Fibroblast of mammary gland (primary cell): ENCODE data around the gene F2R.
"Not testable (repeated sequence)": the region's sequence is repeated elsewhere in the genome, so short reads cannot be mapped to it uniquely, and the experiment has no call there.

ENCODE experiments used
- DNase-seq: peaks from one replicate; pipeline ENCODE4 v3.0.0-alpha.2; 2010; ENCODE audit warnings: low read depth
- H3K4me3 ChIP-seq: 2 replicates; pipeline ENCODE4 v1.5.1; 2011; ENCODE audit warnings: low read depth, mild to moderate bottlenecking, low read length, moderate library complexity; ENCODE audit not compliant: control insufficient read depth
- TF ChIP-seq, protein P1 (sequence below): conservative IDR thresholded peaks from 2 replicates; pipeline ENCODE4 v1.5.1; 2011; ENCODE audit warnings: low read depth, low read length, inconsistent platforms; ENCODE audit not compliant: control insufficient read depth, insufficient read depth

Gene F2R

DNA sequence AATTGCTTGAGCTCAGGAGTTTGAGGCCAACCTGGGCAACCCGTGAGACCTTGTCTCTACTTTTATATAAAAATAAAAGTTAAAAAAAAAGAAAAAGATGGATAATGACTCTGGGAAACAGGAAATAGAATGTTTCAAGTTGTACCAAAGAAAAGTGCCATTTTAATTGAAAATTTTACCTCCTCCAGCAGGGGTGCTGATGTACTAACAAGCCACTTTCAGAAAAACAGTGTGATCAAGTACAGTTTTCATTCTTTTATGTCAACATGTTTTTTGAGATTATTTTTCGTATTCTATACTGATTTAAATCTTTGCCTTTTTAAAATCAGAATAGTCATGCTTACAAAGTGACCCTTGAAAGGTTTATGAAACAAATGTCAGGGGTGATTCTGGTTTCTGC lies 30.8 kb downstream of the F2R start:
- DNase-seq: no peak
- no peak overlapping the region for H3K4me3 ChIP-seq
- TF ChIP-seq, protein P1, sequence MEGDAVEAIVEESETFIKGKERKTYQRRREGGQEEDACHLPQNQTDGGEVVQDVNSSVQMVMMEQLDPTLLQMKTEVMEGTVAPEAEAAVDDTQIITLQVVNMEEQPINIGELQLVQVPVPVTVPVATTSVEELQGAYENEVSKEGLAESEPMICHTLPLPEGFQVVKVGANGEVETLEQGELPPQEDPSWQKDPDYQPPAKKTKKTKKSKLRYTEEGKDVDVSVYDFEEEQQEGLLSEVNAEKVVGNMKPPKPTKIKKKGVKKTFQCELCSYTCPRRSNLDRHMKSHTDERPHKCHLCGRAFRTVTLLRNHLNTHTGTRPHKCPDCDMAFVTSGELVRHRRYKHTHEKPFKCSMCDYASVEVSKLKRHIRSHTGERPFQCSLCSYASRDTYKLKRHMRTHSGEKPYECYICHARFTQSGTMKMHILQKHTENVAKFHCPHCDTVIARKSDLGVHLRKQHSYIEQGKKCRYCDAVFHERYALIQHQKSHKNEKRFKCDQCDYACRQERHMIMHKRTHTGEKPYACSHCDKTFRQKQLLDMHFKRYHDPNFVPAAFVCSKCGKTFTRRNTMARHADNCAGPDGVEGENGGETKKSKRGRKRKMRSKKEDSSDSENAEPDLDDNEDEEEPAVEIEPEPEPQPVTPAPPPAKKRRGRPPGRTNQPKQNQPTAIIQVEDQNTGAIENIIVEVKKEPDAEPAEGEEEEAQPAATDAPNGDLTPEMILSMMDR: no peak

DNA sequence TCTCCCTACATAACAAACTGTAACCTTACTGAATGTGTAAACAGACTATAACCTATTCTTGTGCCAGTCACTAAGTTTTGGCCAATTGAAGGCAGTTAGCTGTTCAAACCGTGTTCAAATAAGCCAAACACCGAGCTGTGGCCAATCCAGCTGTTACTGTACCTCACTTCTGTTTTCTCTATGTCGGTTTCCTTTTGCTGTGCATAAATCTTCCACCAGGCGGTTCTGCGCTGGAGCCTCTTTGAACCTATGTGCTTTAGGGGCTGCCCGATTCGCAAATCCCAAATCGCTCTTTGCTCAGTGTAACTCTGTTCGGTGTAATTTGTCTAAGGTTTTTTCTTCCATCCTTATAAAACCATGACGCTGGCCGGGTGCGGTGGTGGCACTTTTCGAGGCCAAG lies 31.8 kb downstream of the F2R start:
- TF ChIP-seq, protein P1: no peak
- no peak for DNase-seq
- no peak overlapping the region for H3K4me3 ChIP-seq

DNA sequence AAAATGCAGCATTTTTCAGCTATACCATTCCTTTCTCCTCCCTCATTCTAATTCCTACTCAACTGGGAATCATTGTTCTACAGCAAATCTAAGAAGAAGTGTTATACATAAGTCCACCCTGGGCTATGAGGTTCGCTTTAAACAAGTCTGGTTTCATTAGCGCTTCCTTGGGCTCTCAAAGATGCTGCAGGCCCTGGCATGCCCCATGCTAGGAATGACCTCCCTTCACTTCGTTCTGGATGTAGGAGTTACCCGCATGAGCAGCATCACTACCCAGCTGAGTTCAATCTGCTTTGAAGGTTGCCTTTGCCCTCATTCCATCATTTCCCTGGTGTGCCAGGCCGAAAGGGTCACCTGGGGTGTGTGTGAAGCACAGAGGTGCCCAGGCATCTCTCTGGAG lies 35.4 kb downstream of the F2R start:
- TF ChIP-seq, protein P1: no peak
- H3K4me3 ChIP-seq: no peak overlapping the region

DNA sequence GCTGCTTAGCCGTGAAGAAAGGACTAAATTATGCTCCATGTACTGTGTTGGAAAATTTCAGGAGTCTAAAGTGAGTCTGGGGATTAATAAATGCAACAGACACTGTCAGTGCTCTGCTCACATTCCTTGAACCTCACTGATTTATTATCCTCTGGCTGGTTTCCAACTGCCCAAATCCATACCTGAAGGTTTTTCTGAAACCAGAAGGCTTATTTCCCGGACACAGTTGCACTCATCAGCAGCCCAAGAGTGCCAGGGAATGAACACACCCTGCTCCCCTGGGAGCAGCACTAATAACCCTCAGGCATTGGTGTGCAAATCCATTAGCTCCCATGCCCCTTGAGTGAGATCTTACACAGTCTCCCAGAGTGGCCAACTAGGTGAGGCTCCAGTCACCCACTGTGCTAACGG lies 38.7 kb downstream of the F2R start:
- TF ChIP-seq, protein P1: no peak
- no peak overlapping the region for H3K4me3 ChIP-seq
- no peak for DNase-seq

More for the DNA sequence above, 35.4 kb downstream of the F2R start:
- no peak for DNase-seq

DNA sequence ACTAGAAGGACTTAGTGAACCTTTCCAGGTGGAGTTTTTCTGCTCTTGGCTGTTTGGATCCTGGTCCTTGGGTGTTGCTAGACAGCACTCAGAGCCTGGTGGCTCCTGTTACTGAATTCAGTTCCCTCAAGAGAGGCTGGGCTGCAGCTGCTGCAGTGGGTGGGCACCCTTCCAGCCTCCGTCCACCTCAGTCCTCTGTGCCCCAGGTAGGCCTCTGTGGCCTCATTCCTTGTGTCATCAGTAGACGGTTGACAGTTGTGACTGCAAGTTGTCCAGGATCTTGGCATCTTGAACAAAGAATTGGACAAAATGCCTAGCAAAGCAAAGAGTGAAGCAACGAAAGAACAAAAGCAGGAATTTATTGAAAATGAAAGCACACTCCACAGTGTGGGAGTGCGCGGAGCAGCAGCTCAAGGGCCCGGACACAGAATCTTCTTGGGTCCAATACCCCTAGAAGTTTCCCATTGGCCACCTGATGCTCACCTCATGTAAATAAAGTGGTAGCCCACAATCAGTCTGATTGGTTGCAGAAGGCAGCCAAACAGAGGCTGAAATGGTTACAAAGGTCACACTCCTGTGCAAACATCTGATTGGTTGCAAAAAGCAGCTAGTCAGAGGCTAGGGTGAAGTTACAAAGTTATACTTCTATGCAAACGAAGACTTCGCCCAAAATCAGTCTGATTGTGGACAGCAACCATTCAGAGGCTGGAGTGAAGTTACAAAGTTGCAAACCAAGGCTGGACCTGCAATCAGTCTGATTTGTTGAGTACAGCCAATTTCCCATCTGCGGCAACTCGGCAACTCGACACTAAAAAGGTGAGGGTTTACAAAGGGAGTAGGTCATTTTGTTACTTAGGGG lies 40.1 kb downstream of the F2R start:
- H3K4me3 ChIP-seq: no peak overlapping the region
- TF ChIP-seq, protein P1: no peak

DNA sequence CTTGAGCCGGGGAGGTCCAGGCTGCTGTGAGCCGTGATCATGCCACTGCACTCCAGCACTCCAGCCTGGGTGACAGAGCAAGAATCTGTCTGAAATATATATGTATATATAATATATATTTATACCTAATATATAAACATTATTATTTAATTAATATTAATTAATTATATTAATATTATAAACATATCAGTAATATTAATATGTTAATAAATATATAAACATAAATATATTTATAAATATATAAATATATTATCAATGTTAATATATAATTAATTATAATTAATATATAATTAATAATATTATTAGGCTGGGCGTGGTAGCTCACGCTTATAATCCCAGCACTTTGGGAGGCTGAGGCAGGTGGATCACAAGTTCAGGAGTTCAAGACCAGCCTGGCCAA lies 41.1 kb downstream of the F2R start:
- DNase-seq: no peak
- H3K4me3 ChIP-seq: no peak overlapping the region
- TF ChIP-seq, protein P1: no peak

More for the DNA sequence above, 40.1 kb downstream of the F2R start:
- no peak for DNase-seq

DNA sequence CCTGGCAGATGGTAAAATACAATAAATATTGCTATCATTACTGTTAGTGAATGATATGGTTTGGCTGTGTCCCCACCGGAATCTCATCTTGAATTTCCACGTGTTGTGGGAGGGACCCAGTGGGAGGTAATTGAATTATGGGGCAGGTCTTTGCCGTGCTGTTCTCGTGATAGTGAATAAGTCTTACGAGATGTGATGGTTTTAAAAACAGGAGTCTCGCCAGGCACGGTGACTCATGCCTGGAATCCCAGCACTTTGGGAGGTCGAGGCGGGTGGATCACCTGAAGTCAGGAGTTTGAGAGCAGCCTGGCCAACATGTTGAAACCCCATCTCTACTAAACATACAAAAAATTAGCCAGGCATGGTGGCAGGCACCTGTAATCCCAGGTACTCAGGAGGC lies 45.2 kb downstream of the F2R start:
- H3K4me3 ChIP-seq: not testable (repeated sequence)
- DNase-seq: peak; percentile 47
